ENCODE results near the gene ABCG8. TPM values are rescaled to one million over a fixed set of nuclear protein-coding genes. Genes with fewer than 3 reads are reported as not detected.

Gene ABCG8
- total RNA-seq, 2 experiments from 2014 or later = not detected

GRCh38 chr2:43837831-43838559 lies 776 bp upstream of the ABCG8 start:
- POLR2A ChIA-PET = no interaction called here
- no peak for DNase-seq

GRCh38 chr2:43839776-43840564 lies 1.2 kb downstream of the ABCG8 start:
- ATAC-seq (ENCODE audit: low read depth) = no peak
- Mint-ChIP-seq H3K27ac (no peak overlapping the region), H3K4me3 (no peak overlapping the region), H3K27me3 (peaks cover 10% of the 10 kb centered on the region), H3K9me3 (no peaks in the 10 kb centered on the region), H3K36me3 (no peaks in the 10 kb centered on the region), H3K4me1 (no peaks in the 10 kb centered on the region)
- DNase-seq = no peak
- POLR2A ChIA-PET = no interaction called here

More at GRCh38 chr2:43837831-43838559, 776 bp upstream of the ABCG8 start:
- H3K36me3 Mint-ChIP-seq = no peaks in the 10 kb centered on the region
- no peak overlapping the region for H3K4me3 Mint-ChIP-seq
- H3K27ac Mint-ChIP-seq = no peak overlapping the region
- ATAC-seq (ENCODE audit: low read depth) = no peak
- H3K4me1 Mint-ChIP-seq = no peaks in the 10 kb centered on the region
- peaks cover 14% of the 10 kb centered on the region for H3K27me3 Mint-ChIP-seq
- H3K9me3 Mint-ChIP-seq = no peaks in the 10 kb centered on the region

- ATAC-seq (ENCODE audit: low read depth) (no peak), DNase-seq (no peak)
- no peaks in the 10 kb centered on the region for H3K36me3 Mint-ChIP-seq
- no peaks in the 10 kb centered on the region for H3K4me1 Mint-ChIP-seq
- H3K4me3 Mint-ChIP-seq = no peak overlapping the region
- peaks cover 10% of the 10 kb centered on the region for H3K27me3 Mint-ChIP-seq
- POLR2A ChIA-PET = no interaction called here
- H3K27ac Mint-ChIP-seq = no peak overlapping the region
- H3K9me3 Mint-ChIP-seq = no peaks in the 10 kb centered on the region
Observed at GRCh38 chr2:43840965-43841364, 2.2 kb downstream of the ABCG8 start.

- H3K27me3 Mint-ChIP-seq = peaks cover 10% of the 10 kb centered on the region
Observed at GRCh38 chr2:43841949-43842865, 3.4 kb downstream of the ABCG8 start.

GRCh38 chr2:43842866-43843226 lies 4.1 kb downstream of the ABCG8 start:
- POLR2A ChIA-PET = no interaction called here
- no peaks in the 10 kb centered on the region for H3K36me3 Mint-ChIP-seq

More at GRCh38 chr2:43841949-43842865, 3.4 kb downstream of the ABCG8 start:
- Mint-ChIP-seq H3K4me1 (no peaks in the 10 kb centered on the region), H3K27ac (no peak overlapping the region), H3K36me3 (no peaks in the 10 kb centered on the region), H3K9me3 (no peaks in the 10 kb centered on the region), H3K4me3 (no peak overlapping the region)
- DNase-seq = no peak
- POLR2A ChIA-PET = no interaction called here
- no peak for ATAC-seq (ENCODE audit: low read depth)

GRCh38 chr2:43845181-43845580 lies 6.4 kb downstream of the ABCG8 start:
- POLR2A ChIA-PET = no interaction called here
- Mint-ChIP-seq H3K4me3 (no peak overlapping the region), H3K9me3 (no peaks in the 10 kb centered on the region), H3K36me3 (no peaks in the 10 kb centered on the region), H3K27me3 (peaks cover 13% of the 10 kb centered on the region), H3K27ac (no peak overlapping the region), H3K4me1 (no peaks in the 10 kb centered on the region)
- ATAC-seq (ENCODE audit: low read depth) = no peak
- no peak for DNase-seq

More at GRCh38 chr2:43842866-43843226, 4.1 kb downstream of the ABCG8 start:
- no peaks in the 10 kb centered on the region for H3K9me3 Mint-ChIP-seq
- DNase-seq (no peak), ATAC-seq (ENCODE audit: low read depth) (no peak)
- no peak overlapping the region for H3K27ac Mint-ChIP-seq
- H3K4me3 Mint-ChIP-seq = no peak overlapping the region
- H3K4me1 Mint-ChIP-seq = no peaks in the 10 kb centered on the region
- peaks cover 10% of the 10 kb centered on the region for H3K27me3 Mint-ChIP-seq

GRCh38 chr2:43846140-43846793 lies 7.5 kb downstream of the ABCG8 start:
- no peak overlapping the region for H3K4me3 Mint-ChIP-seq
- no peak overlapping the region for H3K27ac Mint-ChIP-seq
- H3K27me3 Mint-ChIP-seq = peaks cover 10% of the 10 kb centered on the region
- no peak for ATAC-seq (ENCODE audit: low read depth)
- no peak for DNase-seq
- POLR2A ChIA-PET = interaction anchor here (0.5 kb wide), 1 partner anchor 1279 kb away, joined by 3 read pairs; no protein-coding TSS in a partner anchor
- no peaks in the 10 kb centered on the region for H3K4me1 Mint-ChIP-seq
- H3K36me3 Mint-ChIP-seq = no peaks in the 10 kb centered on the region
- H3K9me3 Mint-ChIP-seq = no peaks in the 10 kb centered on the region

- POLR2A ChIA-PET = no interaction called here
- no peaks in the 10 kb centered on the region for H3K9me3 Mint-ChIP-seq
Observed at GRCh38 chr2:43848214-43848613, 9.4 kb downstream of the ABCG8 start.

GRCh38 chr2:43851011-43851980 lies 12.5 kb downstream of the ABCG8 start:
- POLR2A ChIA-PET = no interaction called here
- H3K9me3 Mint-ChIP-seq = no peaks in the 10 kb centered on the region
- no peak overlapping the region for H3K4me3 Mint-ChIP-seq
- H3K4me1 Mint-ChIP-seq = no peaks in the 10 kb centered on the region
- ATAC-seq (ENCODE audit: low read depth) (no peak), DNase-seq (no peak)
- peaks cover 27% of the 10 kb centered on the region for H3K27me3 Mint-ChIP-seq
- H3K36me3 Mint-ChIP-seq = no peaks in the 10 kb centered on the region
- no peak overlapping the region for H3K27ac Mint-ChIP-seq

More at GRCh38 chr2:43848214-43848613, 9.4 kb downstream of the ABCG8 start:
- no peak overlapping the region for H3K27ac Mint-ChIP-seq
- no peaks in the 10 kb centered on the region for H3K4me1 Mint-ChIP-seq
- H3K27me3 Mint-ChIP-seq = peaks cover 10% of the 10 kb centered on the region
- ATAC-seq (ENCODE audit: low read depth) = no peak
- no peak for DNase-seq
- H3K36me3 Mint-ChIP-seq = no peaks in the 10 kb centered on the region
- H3K4me3 Mint-ChIP-seq = no peak overlapping the region

GRCh38 chr2:43852196-43852730 lies 13.5 kb downstream of the ABCG8 start:
- no peak overlapping the region for H3K27ac Mint-ChIP-seq
- peaks cover 34% of the 10 kb centered on the region for H3K27me3 Mint-ChIP-seq
- no peak overlapping the region for H3K4me3 Mint-ChIP-seq
- ATAC-seq (ENCODE audit: low read depth) (no peak), DNase-seq (no peak)
- no peaks in the 10 kb centered on the region for H3K36me3 Mint-ChIP-seq
- no peaks in the 10 kb centered on the region for H3K9me3 Mint-ChIP-seq
- POLR2A ChIA-PET = interaction anchor here (0.5 kb wide), 1 partner anchor 45 kb away, joined by 3 read pairs; no protein-coding TSS in a partner anchor
- H3K4me1 Mint-ChIP-seq = no peaks in the 10 kb centered on the region

GRCh38 chr2:43853141-43854081 lies 14.6 kb downstream of the ABCG8 start:
- no peak for ATAC-seq (ENCODE audit: low read depth)

More at GRCh38 chr2:43853141-43854081, 14.6 kb downstream of the ABCG8 start:
- no peak overlapping the region for H3K27ac Mint-ChIP-seq
- POLR2A ChIA-PET = interaction anchor here (0.7 kb wide), 1 partner anchor 216 kb away, joined by 3 read pairs; the partner anchor contains the start of gene PLEKHH2
- H3K4me3 Mint-ChIP-seq = no peak overlapping the region
- DNase-seq = no peak
- H3K27me3 Mint-ChIP-seq = peaks cover 44% of the 10 kb centered on the region
- H3K36me3 Mint-ChIP-seq = no peaks in the 10 kb centered on the region
- H3K9me3 Mint-ChIP-seq = no peaks in the 10 kb centered on the region
- no peaks in the 10 kb centered on the region for H3K4me1 Mint-ChIP-seq
